Measurements from ENCODE around the gene LETM1. TPM values are rescaled to one million over a fixed set of nuclear protein-coding genes. Genes with fewer than 3 reads are reported as not detected.

The LETM1 gene
- total and polyA plus RNA-seq, 2 experiments from 2014 or later = 23.3 to 68.9 TPM

GRCh38 chr4:1873291-1873690 lies 17.3 kb upstream of the LETM1 start:
- H3K4me1 ChIP-seq (ENCODE audit: insufficient read depth) = peaks cover 27% of the 10 kb centered on the region
- Mint-ChIP-seq H3K36me3 (ENCODE audit: low read depth) (peaks cover 3% of the 10 kb centered on the region; the same call in 2 of the 3 replicates), H3K4me1 (peaks cover 30% of the 10 kb centered on the region), H3K4me3 (peak overlapping the region; percentile 85), H3K27ac (no peak overlapping the region), H3K27me3 (ENCODE audit: insufficient read depth, low read depth, poor library complexity) (peaks cover 23% of the 10 kb centered on the region), H3K9me3 (no peaks in the 10 kb centered on the region)
- peaks cover 64% of the 10 kb centered on the region for H3K79me2 ChIP-seq (replicated peaks; ENCODE audit: insufficient read depth)
- no peak overlapping the region for H3K4me3 ChIP-seq
- peaks cover 16% of the 10 kb centered on the region for H3F3A ChIP-seq (replicated peaks; ENCODE audit: low read depth)
- no peaks in the 10 kb centered on the region for H3K36me3 ChIP-seq (ENCODE audit: insufficient read depth)
- H4K20me1 ChIP-seq (replicated peaks; ENCODE audit: insufficient read depth) = peaks cover 59% of the 10 kb centered on the region
- no peaks in the 10 kb centered on the region for H3K9me2 ChIP-seq (ENCODE audit: insufficient read depth)
- ATAC-seq = no peak
- H2AFZ ChIP-seq = no peak overlapping the region
- H3K27ac ChIP-seq (ENCODE audit: low read depth) = no peak overlapping the region
- no peak for DNase-seq (ENCODE audit: low spot score)
- peaks cover 32% of the 10 kb centered on the region for H3K27me3 ChIP-seq (ENCODE audit: insufficient read depth)
- TF ChIP-seq JUNB (IDR thresholded peaks at IDR 0.05; ENCODE audit: unreplicated experiment) = no peak
- no peak for TF ChIP-seq STAT1 (IDR thresholded peaks at IDR 0.05; ENCODE audit: unreplicated experiment)
- TF ChIP-seq EZH2phosphoT487 (IDR thresholded peaks at IDR 0.05; ENCODE audit: unreplicated experiment) = no peak
- no peak for TF ChIP-seq ETS1 (IDR thresholded peaks at IDR 0.05)
- TF ChIP-seq ZNF331 (CRISPR knock-in tag; IDR thresholded peaks at IDR 0.05; ENCODE audit: low read depth) = no peak
- no peak for TF ChIP-seq POLR2AphosphoS5 (IDR thresholded peaks at IDR 0.05; ENCODE audit: low read depth)
- TF ChIP-seq CREB1 (CRISPR knock-in tag; IDR thresholded peaks at IDR 0.05; ENCODE audit: low read depth) = no peak
- no peak for TF ChIP-seq CTCF (conservative IDR thresholded peaks at IDR 0.05; ENCODE audit: low read depth in 2 of 2)
- TF ChIP-seq, protein P1, sequence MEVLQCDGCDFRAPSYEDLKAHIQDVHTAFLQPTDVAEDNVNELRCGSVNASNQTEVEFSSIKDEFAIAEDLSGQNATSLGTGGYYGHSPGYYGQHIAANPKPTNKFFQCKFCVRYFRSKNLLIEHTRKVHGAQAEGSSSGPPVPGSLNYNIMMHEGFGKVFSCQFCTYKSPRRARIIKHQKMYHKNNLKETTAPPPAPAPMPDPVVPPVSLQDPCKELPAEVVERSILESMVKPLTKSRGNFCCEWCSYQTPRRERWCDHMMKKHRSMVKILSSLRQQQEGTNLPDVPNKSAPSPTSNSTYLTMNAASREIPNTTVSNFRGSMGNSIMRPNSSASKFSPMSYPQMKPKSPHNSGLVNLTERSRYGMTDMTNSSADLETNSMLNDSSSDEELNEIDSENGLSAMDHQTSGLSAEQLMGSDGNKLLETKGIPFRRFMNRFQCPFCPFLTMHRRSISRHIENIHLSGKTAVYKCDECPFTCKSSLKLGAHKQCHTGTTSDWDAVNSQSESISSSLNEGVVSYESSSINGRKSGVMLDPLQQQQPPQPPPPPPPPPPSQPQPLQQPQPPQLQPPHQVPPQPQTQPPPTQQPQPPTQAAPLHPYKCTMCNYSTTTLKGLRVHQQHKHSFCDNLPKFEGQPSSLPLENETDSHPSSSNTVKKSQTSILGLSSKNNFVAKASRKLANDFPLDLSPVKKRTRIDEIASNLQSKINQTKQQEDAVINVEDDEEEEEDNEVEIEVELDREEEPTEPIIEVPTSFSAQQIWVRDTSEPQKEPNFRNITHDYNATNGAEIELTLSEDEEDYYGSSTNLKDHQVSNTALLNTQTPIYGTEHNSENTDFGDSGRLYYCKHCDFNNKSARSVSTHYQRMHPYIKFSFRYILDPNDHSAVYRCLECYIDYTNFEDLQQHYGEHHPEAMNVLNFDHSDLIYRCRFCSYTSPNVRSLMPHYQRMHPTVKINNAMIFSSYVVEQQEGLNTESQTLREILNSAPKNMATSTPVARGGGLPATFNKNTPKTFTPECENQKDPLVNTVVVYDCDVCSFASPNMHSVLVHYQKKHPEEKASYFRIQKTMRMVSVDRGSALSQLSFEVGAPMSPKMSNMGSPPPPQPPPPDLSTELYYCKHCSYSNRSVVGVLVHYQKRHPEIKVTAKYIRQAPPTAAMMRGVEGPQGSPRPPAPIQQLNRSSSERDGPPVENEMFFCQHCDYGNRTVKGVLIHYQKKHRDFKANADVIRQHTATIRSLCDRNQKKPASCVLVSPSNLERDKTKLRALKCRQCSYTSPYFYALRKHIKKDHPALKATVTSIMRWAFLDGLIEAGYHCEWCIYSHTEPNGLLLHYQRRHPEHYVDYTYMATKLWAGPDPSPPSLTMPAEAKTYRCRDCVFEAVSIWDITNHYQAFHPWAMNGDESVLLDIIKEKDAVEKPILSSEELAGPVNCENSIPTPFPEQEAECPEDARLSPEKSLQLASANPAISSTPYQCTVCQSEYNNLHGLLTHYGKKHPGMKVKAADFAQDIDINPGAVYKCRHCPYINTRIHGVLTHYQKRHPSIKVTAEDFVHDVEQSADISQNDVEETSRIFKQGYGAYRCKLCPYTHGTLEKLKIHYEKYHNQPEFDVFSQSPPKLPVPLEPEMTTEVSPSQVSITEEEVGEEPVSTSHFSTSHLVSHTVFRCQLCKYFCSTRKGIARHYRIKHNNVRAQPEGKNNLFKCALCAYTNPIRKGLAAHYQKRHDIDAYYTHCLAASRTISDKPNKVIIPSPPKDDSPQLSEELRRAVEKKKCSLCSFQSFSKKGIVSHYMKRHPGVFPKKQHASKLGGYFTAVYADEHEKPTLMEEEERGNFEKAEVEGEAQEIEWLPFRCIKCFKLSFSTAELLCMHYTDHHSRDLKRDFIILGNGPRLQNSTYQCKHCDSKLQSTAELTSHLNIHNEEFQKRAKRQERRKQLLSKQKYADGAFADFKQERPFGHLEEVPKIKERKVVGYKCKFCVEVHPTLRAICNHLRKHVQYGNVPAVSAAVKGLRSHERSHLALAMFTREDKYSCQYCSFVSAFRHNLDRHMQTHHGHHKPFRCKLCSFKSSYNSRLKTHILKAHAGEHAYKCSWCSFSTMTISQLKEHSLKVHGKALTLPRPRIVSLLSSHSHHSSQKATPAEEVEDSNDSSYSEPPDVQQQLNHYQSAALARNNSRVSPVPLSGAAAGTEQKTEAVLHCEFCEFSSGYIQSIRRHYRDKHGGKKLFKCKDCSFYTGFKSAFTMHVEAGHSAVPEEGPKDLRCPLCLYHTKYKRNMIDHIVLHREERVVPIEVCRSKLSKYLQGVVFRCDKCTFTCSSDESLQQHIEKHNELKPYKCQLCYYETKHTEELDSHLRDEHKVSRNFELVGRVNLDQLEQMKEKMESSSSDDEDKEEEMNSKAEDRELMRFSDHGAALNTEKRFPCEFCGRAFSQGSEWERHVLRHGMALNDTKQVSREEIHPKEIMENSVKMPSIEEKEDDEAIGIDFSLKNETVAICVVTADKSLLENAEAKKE (CRISPR knock-in tag; IDR thresholded peaks at IDR 0.05) = no peak
- TF ChIP-seq NANOG (IDR thresholded peaks at IDR 0.05; ENCODE audit: borderline replicate concordance) = no peak
- TF ChIP-seq REST (IDR thresholded peaks at IDR 0.05; ENCODE audit: unreplicated experiment) = no peak
- TF ChIP-seq ZNF114 (CRISPR knock-in tag; IDR thresholded peaks at IDR 0.05) = no peak
- TF ChIP-seq EZH2 (IDR thresholded peaks at IDR 0.05; ENCODE audit: low read depth, unreplicated experiment) = no peak
- peak overlapping the region; percentile 93; the same call in 1 of the 2 replicates for H3K4me2 ChIP-seq

Measured in GM23338 (cell line).